HUES48 (cell line): ENCODE measurements around the gene EFCAB6.

Experiments
- H3K27ac ChIP-seq: one replicate; pipeline ENCODE4 v1.7.0; 2013; ENCODE audit warnings: low read depth, low read length, inconsistent platforms
- H3K27me3 ChIP-seq: 2 replicates; pipeline ENCODE4 v1.6.1; 2013; ENCODE audit warnings: mild to moderate bottlenecking, low read length; ENCODE audit not compliant: control insufficient read depth, insufficient read depth
- H3K36me3 ChIP-seq: 2 replicates; pipeline ENCODE4 v1.6.1; 2013; ENCODE audit warnings: low read length; ENCODE audit not compliant: control insufficient read depth, insufficient read depth
- H3K4me1 ChIP-seq: 2 replicates; pipeline ENCODE4 v1.6.1; 2013; ENCODE audit warnings: mild to moderate bottlenecking, low read length; ENCODE audit not compliant: control insufficient read depth, insufficient read depth
- H3K4me3 ChIP-seq: 2 replicates; pipeline ENCODE4 v1.5.1; 2013; ENCODE audit warnings: mild to moderate bottlenecking, low read depth, low read length
- H3K9ac ChIP-seq: 2 replicates; pipeline ENCODE4 v1.6.1; 2013; ENCODE audit warnings: mild to moderate bottlenecking, low read depth, low read length, moderate library complexity
- H3K9me3 ChIP-seq: 2 replicates; pipeline ENCODE4 v1.6.1; 2013; ENCODE audit warnings: low read length; ENCODE audit not compliant: control insufficient read depth, insufficient read depth

The EFCAB6 gene

DNA sequence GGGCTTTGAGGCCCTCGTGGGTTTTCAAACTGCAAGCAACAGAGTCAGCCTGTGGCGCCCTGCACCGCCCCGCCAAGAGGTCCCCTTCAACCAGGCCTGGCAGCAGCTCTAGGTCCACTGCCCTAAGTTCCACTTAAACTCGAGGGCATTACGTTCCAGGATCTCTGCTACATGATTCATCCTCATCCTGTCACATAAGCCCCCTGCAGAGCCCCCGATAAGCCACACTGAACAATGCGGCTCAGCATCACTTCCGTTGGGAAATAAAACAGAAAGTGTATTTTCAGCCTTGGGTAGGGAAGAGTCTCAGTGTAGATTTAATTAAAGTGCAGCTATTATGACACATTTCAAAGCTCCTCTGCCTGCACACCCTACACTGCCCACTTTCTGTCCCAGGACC is 25.6 kb upstream of the EFCAB6 start:
- Histone ChIP-seq H3K9ac (no peak overlapping the region), H3K4me1 (no peaks in the 10 kb centered on the region), H3K27ac (no peak overlapping the region), H3K27me3 (no peaks in the 10 kb centered on the region), H3K36me3 (peaks cover 35% of the 10 kb centered on the region), H3K9me3 (no peaks in the 10 kb centered on the region), H3K4me3 (no peak overlapping the region)

DNA sequence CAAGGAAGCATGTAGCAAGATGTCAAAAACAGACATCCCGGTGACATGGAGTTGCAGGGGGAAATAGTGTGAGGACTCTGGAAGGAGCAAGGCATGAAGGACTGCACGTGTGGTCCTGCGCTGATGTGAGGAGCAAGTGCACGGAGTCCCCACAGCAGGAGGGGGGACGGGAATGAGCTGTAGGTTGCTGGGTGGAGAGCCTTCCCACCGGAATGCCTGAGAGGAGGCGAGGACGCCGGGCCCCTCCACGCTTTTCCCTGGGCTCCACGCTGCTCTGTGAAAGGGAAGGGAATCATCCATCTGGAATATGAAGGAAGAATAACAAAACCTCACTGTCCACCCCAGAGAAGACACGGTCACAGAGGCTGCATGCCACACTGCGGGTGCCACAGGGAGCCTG is 23.6 kb upstream of the EFCAB6 start:
- H3K36me3 ChIP-seq: peaks cover 51% of the 10 kb centered on the region
- no peak overlapping the region for H3K27ac ChIP-seq
- no peaks in the 10 kb centered on the region for H3K4me1 ChIP-seq
- no peaks in the 10 kb centered on the region for H3K27me3 ChIP-seq
- H3K9me3 ChIP-seq: no peaks in the 10 kb centered on the region
- H3K9ac ChIP-seq: no peak overlapping the region
- no peak overlapping the region for H3K4me3 ChIP-seq

DNA sequence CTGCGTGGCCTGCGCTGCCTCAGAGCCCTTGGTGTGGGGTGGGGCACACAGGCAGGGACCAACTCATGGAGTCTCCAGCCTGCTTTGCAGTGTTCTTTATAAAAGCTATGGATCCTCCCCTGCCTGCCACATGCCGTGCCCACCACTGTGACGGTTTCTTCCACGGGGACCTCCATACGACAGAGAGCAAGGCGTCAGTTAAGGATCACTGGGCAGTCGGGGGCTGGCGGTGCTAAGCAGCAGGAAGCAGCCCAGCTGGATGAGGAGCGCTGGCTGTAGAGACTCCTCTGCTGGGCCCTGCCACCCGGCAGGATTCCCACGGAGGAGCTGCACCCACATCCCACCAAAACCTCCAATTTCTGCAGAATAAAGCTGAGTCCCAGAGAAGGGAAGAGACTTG is 23.1 kb upstream of the EFCAB6 start:
- no peak overlapping the region for H3K9ac ChIP-seq
- H3K36me3 ChIP-seq: peaks cover 54% of the 10 kb centered on the region
- H3K9me3 ChIP-seq: no peaks in the 10 kb centered on the region
- no peaks in the 10 kb centered on the region for H3K4me1 ChIP-seq
- no peak overlapping the region for H3K4me3 ChIP-seq
- H3K27me3 ChIP-seq: no peaks in the 10 kb centered on the region
- no peak overlapping the region for H3K27ac ChIP-seq

DNA sequence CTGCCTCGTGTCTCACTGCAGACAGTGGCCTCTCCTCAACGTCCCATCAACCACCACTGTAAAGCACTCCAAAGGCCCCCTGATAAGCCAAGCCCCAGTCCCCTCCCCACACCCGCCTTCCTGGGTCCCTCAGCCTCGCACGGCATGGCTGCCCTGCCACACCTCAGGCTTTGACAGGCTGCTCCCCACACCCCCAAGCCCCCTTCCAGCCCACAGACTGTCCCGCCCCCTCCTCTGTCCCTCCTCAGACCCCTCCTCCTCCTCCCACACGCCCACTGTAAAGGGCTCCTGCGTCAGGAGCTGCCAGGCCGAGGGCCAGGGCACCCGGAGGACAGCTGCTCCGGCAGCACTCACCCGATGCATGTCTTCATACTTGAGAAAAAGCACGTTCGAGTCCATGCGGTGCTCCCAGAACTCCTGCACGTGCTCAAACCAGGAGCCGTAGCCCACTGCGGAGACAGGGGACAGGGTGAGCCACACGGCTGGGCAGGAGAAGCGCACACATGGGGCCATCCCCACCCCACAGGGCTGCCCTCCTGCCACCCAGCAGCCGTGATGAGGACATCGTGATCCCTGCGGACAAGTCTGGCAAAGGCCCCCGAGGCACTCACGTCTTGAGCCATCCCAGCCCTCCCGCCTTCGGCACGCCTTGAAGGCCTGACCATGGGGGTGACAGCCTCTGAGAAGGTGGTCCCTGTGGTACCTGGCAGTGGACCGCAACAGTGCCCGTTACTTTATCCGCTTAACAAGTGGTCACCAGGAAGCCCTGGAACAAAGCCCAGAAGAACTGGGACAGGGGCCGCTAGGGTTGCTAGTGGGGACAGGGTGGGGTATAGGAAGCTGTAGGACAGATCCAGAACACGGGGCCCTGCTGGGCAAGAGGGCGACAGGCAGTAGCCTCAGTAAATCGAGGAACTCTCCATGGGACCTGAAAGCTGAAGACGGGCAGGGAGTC is 21.5 kb upstream of the EFCAB6 start:
- Histone ChIP-seq H3K9ac (no peak overlapping the region), H3K4me3 (no peak overlapping the region), H3K4me1 (no peaks in the 10 kb centered on the region), H3K9me3 (no peaks in the 10 kb centered on the region), H3K27me3 (no peaks in the 10 kb centered on the region), H3K27ac (no peak overlapping the region), H3K36me3 (peaks cover 50% of the 10 kb centered on the region)

DNA sequence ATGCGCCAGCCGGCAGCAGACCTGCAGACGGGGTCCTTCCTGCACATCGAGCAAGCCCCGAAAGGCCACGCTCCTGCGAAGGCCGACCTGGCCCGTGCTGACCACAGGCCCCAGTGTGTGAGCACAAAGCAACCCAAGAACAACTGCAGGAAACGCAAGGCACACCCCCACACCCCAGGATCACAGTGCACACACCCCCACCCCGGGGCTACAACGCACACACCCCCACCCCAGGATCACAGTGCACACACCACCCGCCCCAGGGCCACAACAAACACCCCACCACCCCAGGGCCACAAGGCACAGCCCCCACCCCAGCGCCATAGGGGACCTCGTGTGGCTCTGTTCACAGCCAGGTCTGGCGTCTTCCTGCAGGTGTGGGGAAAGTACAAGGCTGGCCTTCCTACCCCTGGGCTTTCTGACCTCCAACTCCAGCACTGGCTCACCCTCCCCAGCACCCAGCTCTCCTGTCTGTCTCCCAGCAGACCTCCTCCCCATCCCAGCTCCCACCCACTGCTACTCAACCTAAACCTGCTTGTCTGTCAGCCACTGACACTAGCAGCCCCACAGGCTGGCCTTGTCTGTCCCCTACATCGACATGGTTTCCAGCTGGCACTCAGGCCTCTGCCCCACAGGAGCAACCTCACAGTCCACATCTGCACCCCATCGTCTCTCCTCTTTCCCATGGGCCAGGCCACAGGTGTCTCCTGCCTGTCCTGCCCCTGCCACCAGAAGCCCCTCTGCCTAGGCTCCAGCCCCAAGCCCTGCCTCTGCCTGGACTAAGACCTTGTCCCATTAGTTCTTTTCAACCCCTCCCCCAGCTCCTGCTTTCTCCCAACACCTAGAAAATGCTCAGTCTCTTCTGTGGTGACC is 20.5 kb upstream of the EFCAB6 start:
- Histone ChIP-seq H3K4me3 (no peak overlapping the region), H3K27ac (no peak overlapping the region), H3K9ac (no peak overlapping the region), H3K4me1 (no peaks in the 10 kb centered on the region), H3K36me3 (peaks cover 44% of the 10 kb centered on the region), H3K27me3 (no peaks in the 10 kb centered on the region), H3K9me3 (no peaks in the 10 kb centered on the region)

DNA sequence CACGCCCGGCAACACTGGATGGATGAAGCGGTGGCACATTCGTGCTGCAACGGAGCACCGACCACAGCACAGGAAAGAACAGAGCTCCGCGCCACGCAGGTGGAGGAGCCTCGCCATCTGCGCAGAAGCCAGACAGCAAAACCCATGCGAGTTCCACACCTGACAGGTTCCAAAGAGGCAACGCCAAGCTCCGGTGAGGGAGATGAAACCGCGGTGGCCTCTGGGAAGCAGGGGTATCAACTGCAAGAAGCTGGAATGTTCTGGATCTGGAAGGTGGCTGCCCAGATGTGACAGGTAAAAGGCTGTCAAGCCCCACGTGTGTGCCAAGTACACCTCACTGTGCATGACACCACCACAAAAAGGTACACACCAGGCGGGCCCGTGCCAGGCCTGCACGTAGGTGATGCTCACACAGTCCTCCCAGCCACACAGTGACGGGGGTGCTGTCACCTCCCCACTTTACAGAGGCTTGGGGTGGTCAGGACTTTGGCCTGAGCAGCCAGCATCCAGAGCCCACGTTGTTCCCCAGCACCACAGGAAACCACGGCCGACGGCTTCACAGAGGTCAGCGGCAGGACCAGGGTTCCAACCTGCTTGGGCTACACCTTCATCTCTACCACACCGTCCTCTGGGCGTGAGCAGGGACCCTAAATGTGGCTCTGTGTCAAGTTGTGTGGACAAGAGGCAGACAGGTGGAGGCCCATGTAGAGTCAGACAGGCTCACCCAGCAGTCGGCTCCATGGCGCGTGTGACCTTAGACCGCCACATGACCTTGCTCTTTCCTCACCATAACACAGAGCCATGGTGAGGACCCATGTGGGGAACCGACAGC is 19.7 kb upstream of the EFCAB6 start:
- H3K4me3 ChIP-seq: no peak overlapping the region
- no peak overlapping the region for H3K27ac ChIP-seq
- H3K27me3 ChIP-seq: no peaks in the 10 kb centered on the region
- no peaks in the 10 kb centered on the region for H3K9me3 ChIP-seq
- no peaks in the 10 kb centered on the region for H3K4me1 ChIP-seq
- peaks cover 43% of the 10 kb centered on the region for H3K36me3 ChIP-seq
- no peak overlapping the region for H3K9ac ChIP-seq

DNA sequence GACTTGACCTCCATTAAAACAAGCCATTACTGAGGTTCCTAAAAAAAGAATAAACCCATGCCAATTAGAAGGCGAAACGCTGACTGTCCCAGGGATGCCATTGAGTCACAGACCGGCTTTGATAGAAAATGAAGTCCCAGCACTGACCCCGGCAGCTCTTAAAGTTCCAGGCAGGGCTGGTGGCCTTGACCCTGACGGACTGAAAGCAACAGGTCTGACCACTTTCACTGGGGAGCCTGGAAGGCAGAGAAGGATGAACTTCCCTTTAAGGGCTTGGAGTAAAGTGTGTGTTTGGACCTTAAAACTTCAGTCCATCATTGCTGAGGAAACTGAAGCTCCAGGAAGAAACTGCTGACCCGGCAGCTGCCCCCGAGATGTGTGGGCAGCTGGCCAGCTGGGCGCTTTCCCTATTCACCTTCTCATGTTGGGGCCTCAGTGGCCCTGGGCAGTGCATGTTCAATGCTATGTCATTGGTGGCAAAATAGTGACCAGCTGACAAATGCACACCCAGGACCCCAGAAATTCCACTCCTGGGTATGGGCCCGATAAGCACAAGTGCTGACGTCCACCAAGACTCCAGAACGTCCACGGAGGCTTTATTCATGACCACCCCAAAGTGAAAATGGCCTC is 18.9 kb upstream of the EFCAB6 start:
- Histone ChIP-seq H3K27me3 (no peaks in the 10 kb centered on the region), H3K9ac (no peak overlapping the region), H3K9me3 (no peaks in the 10 kb centered on the region), H3K36me3 (peaks cover 42% of the 10 kb centered on the region), H3K27ac (no peak overlapping the region), H3K4me1 (no peaks in the 10 kb centered on the region), H3K4me3 (no peak overlapping the region)

DNA sequence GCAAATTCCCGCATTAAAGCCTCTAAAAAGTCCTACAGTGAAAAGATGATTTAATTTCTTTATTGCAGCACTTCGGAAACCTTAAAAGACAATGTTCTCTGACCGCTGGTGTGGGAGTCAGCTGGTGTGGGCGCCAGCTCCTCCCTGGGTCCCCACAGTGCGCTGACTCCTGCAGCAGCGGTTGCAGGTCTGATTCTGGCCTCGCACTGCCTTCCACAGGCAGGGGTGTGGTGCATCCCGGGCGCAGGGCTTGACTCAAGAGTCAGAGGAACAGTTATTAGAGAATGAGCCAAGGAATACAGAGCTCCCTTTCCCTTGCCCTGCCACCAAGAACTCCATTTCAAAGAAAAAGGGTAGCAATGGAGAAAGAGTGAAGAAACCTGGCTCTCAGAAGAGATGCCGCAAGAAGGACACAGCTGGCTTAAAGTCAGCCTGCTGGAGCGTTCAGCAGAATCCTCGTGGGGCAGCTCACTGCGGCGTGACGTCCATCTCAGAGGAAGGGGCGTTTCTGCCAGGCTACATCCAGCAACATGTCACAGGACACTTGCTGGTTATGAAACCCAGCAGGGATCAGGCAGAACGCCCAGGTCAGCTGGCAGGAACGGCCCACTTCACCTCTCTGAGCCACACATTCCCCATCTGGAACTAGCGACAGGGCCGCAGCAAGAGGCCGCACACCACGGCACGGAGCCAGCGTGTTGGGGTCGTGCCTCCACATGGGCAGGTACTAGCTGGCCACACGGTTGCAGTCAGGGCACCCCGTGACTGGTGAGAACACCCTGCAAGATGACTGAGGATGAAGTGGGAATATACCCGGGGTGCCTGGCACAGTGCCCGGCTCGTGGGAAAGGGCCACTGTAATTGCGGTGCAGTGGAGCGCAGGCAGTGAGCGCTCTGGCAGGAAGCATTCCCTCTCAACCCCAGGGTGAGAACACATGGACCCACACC is 18.1 kb upstream of the EFCAB6 start:
- H3K9ac ChIP-seq: no peak overlapping the region
- no peaks in the 10 kb centered on the region for H3K27me3 ChIP-seq
- no peaks in the 10 kb centered on the region for H3K9me3 ChIP-seq
- H3K36me3 ChIP-seq: peaks cover 45% of the 10 kb centered on the region
- H3K4me1 ChIP-seq: peaks cover 4% of the 10 kb centered on the region
- H3K4me3 ChIP-seq: no peak overlapping the region
- no peak overlapping the region for H3K27ac ChIP-seq

DNA sequence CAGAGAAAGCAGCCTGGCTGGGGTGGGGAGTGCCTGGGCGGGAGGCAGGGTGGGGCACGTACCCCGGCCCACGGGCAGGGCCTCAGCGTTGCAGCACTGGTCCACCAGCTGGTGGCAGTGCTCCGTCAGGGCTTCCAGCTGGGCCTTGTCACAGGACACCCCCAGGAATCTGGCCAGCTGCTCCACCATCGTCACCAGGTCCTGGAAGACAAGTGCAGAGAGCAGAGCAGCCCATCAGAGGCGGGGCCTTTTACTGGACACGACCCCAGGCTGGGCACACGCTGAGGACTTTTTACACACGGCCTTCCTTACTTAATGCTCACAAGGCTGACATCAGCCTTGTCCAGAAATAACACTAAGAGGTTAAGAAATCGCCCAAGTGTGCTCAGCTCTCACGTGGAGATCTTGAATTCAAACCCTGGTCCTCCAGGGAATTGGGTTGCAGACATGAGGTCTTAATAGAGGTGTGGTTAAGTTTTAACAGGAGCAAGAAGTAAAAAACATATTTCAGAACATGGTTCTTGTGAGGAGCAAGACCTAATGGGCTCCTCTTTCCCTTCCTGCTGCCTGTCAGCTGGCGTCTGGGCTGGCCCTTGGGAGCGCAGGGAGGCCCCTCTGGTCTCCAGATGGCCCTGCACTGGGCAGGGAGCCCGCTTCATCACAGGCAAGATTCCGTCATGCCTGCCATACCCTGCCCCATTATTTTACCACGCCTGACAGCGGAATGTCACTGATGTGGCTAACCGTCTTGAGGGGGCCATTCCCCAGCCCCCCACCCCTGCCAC is 17.1 kb upstream of the EFCAB6 start:
- no peaks in the 10 kb centered on the region for H3K27me3 ChIP-seq
- H3K36me3 ChIP-seq: peaks cover 45% of the 10 kb centered on the region
- no peaks in the 10 kb centered on the region for H3K9me3 ChIP-seq
- no peak overlapping the region for H3K27ac ChIP-seq
- no peak overlapping the region for H3K4me3 ChIP-seq
- no peak overlapping the region for H3K9ac ChIP-seq
- peaks cover 11% of the 10 kb centered on the region for H3K4me1 ChIP-seq
